ENCODE results near the gene EXT2.

Gene EXT2

DNA sequence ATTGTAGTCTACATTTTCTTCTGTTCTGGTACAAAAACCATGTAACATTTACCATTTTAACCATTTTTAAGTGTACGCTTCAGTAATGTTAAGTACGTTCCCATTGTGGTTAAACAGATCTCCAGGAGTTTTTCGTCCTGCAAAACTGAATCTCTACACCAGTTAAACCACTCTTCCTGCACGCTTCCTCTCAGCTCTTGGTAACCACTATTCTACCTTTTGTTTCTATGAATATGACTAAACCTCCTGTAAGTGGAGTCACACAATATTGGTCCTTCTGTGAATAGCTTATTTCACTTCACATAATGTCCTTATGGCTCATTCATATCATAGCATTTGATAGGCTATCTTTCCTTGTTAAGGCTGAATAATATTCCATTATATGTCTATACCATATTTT lies 7.1 kb upstream of the EXT2 start:
- no peak for DNase-seq

DNA sequence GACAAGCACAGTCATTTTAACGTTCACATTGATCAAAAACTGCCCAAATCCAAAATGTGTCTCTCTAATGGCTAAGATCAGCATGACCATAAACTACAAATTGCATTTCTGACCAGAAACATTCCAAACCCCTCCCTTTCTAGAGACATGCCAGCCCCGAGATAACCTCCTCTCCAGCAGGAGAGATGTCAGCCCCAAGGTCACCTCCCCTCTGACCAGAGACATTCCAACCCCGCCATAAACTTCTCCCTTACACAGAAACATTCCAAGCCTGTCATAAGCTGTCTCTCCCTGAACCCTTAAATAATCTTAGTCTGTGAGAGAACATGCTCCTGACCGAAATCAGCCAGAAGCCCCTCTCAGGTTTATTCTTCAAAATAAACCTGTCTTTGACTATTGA lies 6.6 kb upstream of the EXT2 start:
- no peak for DNase-seq

- no peak for DNase-seq
Measured at GRCh38 chr11:44090539-44090938, 4.9 kb upstream of the EXT2 start.

- no peak for DNase-seq
Measured at GRCh38 chr11:44094260-44094868, 1.1 kb upstream of the EXT2 start.

DNA sequence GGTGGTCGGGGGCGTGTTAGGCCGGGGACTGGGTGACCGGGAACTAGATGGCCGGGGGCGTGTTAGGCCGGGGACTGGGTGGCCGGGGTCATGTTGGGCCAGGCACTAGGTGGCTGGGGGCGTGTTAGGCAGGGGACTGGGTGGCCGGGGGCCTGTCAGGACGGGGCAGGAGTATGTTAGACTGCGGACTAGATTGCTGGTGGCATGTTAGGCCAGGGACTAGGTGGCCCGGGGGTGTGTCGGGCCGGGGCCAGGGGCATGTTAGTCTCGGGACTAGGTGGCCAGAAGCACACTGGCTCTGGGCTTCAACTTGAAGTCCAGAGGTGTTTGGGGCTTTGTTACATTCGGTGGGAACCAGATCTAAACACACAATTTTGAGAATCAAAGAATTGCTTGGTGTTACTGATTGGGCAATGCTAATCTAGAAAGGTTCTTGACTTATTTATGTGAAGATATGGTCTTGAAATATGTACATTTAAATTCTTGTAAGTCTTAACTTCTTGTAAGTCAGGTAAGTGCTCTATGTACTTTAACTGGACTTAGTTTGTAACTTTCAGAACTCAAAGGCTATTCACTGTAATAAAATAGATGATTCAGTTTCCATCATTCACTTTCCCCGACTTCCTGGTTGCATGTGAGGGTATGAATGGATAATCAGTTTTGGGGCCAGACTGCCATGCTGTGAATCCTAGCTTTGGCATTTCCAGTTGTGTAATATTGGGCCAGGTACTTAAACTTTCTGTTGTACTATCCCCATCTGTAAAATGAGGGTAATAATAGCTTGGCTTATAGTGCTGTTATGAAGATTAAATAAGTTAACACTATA lies 1.1 kb downstream of the EXT2 start:
- no peak for DNase-seq

DNA sequence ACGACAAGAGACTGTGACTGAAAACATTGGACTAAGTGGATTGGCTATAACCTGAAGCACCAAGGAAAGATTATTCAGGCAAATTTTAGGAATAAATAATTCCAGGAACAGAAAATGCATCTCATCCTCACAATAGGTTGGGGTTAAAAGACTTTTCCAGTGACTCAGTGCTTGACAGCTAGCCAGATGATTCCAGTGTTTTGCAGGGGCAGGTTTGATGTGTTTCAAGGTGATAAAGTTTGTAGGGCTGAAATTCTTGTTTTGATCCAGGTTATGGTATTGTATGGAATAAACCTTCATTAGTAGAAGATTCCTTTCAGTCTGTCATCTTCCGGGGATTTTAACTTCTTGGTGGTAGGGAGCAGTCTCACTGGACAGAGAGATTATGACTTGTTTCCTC lies 2.3 kb downstream of the EXT2 start:
- DNase-seq = no peak

DNA sequence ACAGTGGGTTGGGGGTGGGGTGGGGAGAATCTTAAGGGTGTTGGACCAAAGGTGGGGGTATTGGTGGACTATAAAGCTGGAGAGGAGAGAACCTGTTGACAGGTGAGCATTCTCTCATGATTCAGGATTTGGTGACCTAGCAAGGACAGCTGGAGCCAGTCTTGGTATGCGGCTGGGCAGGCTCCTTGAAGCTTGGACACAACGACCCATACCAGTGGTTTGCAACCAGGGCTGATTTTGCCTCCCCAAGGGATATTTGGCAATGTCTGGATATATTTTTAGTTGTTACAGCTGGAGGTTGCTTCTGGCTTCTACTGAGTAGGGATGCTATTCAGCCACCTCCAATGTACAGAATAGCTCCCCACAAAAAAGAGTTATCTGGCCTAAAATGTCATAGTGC lies 5.6 kb downstream of the EXT2 start:
- DNase-seq = no peak

DNA sequence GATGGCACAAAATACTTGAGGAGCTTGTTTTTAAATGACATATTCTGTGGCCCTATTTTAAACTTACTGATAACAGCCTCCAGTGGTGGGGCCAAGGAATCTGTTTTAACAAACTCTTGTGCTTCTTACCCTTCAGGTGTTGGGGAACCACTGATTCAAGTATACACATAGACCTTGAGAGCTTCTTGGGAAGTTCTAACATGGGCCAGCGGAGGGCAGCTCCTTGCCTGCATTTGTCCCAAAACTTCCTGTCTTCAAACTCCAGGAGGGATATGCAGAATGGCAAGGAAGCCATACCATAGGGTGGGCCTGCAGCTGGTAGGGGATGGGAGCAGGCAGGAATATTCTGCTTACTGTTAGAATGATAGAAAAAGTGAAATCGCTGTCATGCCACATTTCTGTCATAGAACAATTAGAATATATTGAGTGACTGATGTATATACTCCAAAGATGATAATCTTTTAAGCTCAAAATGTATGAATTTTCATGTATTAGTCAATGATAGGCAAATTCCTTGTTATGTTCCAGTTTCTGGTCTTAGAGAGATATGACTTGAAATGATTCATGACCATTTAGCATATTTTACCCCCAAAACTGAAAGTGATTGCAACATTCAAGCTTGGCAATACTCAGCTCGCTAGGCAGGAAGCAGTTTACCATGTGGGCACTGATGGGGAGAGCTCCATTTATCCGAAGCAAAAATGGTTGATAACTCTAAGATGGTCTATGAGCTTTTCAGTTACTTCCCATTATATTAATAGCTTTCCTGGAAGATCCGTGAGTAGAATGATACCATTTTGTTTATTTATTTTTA lies 9.2 kb downstream of the EXT2 start:
- no peak for DNase-seq

DNA sequence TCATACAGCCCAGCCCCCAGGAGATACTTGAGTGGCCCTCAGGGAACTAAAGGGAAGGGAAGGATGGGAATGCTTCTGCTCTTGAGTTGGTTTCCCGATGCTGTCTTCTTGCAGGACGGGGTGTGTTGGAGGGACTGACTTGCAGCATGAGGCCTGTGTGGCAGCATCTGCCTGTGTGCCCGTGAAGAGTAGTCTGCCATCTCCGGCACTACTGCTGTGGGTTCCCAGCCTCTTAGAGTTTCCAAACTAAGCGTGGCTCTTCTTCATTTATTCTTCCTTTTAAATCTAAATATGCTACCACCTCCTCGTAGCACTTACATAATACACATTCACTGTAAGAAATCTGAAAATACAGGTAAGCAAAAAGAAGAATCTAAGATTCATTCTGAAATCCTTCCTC lies 12.8 kb downstream of the EXT2 start:
- no peak for DNase-seq

- DNase-seq = no peak
Measured at GRCh38 chr11:44110231-44110679, 14.8 kb downstream of the EXT2 start.

- DNase-seq = no peak
Measured at GRCh38 chr11:44112091-44112821, 16.8 kb downstream of the EXT2 start.

- DNase-seq = no peak
Measured at GRCh38 chr11:44113018-44113417, 17.5 kb downstream of the EXT2 start.

DNA sequence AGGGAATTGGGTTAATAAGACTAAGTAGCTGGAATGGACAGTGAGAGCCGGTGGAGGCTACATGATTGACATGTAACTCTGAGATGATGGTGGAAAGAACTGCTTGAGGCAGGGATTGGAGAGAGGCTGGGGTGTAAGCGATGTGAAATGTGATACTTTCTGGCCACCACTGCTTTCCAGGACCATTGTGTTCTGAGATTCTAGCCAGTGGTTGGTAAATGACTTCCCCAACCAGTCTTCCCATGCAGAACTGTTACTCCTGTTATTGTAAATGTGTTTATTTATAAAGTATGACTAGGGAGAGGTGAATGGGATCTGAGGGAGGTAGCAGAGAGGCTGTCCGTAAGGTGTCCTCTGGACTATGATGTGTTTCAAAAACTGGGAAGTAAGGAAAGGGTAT lies 18.1 kb downstream of the EXT2 start:
- no peak for DNase-seq

GRCh38 chr11:44116234-44116830 lies 20.9 kb downstream of the EXT2 start:
- no peak for DNase-seq

GRCh38 chr11:44120169-44120568 lies 24.7 kb downstream of the EXT2 start:
- no peak for DNase-seq

DNA sequence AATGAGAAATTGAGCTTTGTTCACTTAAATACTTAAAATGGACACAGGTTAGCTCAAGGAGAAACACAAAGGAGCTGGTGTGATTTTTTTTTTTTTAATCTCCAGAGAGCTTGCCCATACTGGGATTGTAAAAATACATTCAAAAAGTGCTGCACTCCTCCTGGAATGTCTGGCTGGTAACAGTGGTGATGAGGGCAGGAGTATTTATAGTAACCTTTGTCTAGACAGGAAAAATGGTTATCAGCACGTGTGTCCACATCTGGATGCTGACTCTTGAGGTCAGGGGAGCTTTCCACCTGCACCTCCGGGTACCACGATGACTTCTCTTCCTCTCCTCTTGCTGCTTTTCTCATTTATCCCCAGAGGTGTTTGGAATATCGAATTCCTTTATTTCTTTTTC lies 30.1 kb downstream of the EXT2 start:
- DNase-seq = no peak

DNA sequence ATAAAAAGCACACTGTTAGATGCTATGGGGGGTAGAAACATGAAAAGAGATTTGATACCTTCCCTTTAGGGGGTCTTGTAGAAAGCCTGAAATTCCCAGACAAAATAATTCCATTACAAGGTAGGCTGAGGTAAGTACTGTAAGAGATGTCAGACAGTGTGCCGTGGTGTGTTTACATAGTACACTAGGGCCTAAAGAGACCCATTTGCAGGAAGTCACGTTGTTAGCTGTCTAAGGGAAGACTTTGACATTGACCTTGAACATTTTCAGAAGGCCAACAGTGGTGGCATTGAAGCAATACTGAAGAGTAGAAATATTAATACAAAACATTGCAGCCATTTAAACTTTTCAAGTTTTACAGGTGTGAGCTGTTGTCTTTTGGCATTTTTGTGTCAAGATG lies 30.8 kb downstream of the EXT2 start:
- no peak for DNase-seq

GRCh38 chr11:44127130-44127529 lies 31.7 kb downstream of the EXT2 start:
- no peak for DNase-seq

GRCh38 chr11:44128729-44129128 lies 33.3 kb downstream of the EXT2 start:
- DNase-seq = no peak

DNA sequence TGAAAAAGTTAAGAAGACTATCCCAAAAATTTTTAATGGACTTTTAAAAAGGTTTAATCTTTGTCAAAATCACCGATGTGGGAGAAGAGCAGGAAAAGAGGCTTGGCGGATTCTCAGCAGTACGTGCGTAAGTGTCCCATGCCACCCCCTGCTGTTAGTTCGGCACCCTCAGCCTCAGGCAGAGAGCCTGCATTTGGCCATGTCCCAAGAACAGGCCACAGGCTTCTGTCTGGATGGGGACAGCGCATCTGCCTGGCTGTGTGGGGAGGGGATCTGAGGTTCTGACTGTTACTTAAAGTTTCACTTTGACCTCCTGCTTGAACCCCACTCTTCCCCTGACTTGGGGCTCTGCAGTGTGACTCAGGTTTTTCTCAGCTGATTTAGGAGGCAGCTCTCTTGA lies 35.3 kb downstream of the EXT2 start:
- no peak for DNase-seq

GRCh38 chr11:44133335-44133946 lies 38.0 kb downstream of the EXT2 start:
- DNase-seq = no peak

- no peak for DNase-seq
Measured at GRCh38 chr11:44134625-44135024, 39.1 kb downstream of the EXT2 start.
